Stimulated activated CD8-positive, alpha-beta memory T cell treated with anti-CD3 and anti-CD28 coated beads, Interleukin-7, amount 100 ng/mL, for 4 hours (primary cell): Measurements from ENCODE around the gene CEP85L.

Experiments
- DNase-seq, 2 donors: peaks; one replicate each; pipeline ENCODE4 v3.0.0-alpha.2; 2020; ENCODE audit warnings: low read depth in 2 of 2

CEP85L gene

GRCh38 chr6:118651282-118652050 lies at the start of gene CEP85L:
CEP85L (minus strand) TSS chr6:118651591; CDS start chr6:118651269, 322 bp downstream.
- DNase-seq = peak; percentile 78 to 90

- DNase-seq = no peak
Measured at GRCh38 chr6:118700531-118700930, 49.1 kb upstream of the CEP85L start.

- DNase-seq = no peak
Measured at GRCh38 chr6:118697554-118697953, 46.2 kb upstream of the CEP85L start.

DNA sequence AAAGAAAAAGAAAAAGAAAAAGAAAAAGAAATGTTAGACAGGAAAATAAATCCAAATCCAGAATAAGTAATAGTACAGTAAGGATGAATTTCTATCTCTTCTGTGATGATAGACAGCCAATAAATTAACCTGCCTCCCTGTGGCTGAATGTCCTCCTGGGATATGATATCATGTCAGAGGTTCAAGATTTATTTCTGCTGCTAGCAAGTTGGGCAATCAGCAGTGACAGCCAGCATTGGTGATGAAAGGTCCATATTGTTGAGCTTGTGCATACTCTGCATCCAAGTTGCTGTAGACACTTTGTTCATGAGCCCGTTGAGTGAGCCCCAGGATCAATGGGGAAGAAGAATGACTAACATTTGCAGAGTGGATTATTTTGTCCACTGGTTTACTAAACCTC lies 44.9 kb upstream of the CEP85L start:
- no peak for DNase-seq

- no peak for DNase-seq
Measured at GRCh38 chr6:118693562-118693961, 42.2 kb upstream of the CEP85L start.

DNA sequence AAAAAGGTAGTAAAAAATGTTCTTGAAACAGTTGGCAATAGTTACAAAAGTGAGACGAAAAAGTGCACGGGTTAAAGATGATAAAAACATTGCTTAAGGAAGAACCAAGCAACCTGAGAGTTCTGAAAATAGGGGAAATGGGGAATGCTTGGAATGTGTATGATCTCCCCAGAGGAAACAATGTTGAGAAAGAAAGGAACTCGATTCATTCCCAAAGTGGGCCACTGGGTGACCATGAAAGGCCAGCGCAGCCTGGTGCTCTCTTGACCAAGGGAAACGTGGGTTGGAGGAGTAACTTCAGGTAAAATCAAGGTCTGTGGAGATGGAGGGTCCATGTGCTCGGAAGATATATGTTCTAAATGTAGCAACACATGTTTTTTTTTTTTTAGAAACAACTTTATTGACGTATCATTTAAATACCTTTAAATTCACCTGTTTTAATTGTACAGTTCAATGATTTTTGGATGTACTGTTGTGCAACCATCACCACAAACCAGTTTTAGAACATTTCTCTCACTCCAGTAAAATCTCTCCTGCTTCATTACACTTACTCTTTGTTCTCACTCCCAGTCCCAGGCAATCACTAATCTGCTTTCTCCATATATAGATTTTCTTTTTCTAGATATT lies 34.5 kb upstream of the CEP85L start:
- no peak for DNase-seq

- no peak for DNase-seq
Measured at GRCh38 chr6:118683881-118684872, 32.8 kb upstream of the CEP85L start.

DNA sequence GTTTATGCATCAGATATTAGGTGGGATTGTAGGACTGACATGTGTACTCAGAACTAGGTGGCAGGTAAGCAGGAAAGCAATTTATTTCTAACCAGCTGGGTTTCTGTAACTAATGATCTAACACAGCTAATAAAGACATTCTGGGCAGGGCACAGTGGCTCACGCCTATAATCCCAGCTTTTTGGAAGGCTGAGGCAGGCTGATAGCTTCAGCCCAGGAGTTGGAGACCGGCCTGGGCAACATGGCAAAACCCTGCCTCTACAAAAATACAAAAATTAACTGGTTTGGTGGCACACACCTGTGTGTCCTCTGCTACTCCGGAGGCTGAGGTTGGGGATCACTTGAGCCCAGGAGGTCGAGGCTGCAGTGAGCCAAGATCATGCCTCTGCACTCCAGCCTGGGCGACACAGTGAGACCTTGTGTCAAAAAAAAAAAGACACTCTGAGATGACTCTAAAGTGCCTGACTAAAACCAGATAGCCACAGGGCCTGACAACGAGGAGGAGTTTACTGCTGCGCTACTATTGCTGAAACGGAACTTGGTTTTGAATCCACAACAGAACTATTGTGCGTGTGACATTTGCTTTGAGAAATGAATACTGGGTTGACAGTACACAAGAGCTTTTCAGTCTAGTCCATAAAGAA lies 29.2 kb upstream of the CEP85L start:
- DNase-seq = no peak

- no peak for DNase-seq
Measured at GRCh38 chr6:118679327-118679901, 28.0 kb upstream of the CEP85L start.

- no peak for DNase-seq
Measured at GRCh38 chr6:118678866-118679265, 27.5 kb upstream of the CEP85L start.

- no peak for DNase-seq
Measured at GRCh38 chr6:118677193-118677592, 25.8 kb upstream of the CEP85L start.

DNA sequence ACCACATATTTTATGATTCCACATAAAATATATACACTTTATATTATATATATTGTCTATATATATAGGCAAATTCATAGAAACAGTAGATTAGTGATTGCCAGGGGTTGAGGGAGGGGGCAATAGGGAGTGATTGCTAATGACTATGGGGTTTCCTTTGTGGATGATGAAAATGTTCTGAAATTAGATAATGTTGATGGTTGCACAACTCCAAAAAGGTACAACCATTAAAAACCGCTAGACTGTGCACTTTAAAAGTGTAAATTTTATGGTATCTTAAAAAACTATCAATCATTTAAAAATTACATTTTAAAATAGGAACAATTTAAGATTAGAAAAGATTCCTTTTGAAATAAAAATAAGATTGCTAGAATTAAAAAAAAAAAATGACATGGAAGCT lies 23.8 kb upstream of the CEP85L start:
- no peak for DNase-seq

DNA sequence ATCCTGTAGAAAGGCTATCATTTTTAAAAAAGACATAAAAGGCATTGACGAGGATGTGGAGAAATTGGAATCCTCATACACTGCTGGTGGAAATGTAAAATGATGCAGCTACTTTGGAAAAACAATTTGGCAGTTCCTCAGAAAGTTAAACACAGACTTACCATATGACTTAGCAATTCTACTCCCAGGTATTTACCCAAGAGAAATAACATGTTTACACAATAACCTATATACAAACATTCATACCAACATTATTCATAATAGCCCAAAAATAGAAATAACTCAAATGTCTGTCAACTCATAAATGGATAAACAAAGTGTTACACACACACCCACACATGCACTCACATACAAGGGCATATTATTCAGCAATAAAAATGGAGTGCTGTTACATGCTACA lies 23.4 kb upstream of the CEP85L start:
- DNase-seq = no peak

GRCh38 chr6:118672678-118673077 lies 21.3 kb upstream of the CEP85L start:
- DNase-seq = no peak

DNA sequence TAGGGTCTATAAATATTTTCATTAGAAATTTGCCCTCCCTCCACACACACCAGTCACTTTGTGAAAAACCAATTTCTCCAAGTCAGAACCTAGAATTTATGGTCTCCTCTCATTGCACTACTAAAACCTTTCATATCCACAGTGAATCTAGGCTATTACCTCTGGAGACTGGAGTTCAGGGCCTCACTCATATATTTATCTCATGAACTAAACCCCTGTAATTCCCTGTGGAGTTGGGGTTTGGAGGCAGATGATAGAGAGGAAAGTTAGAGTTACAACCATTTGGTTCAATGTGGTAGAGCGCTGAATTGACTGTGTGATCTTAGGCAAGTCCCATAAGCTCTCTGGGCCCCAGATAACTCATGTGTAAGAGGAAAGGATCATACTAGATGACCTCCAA lies 18.2 kb upstream of the CEP85L start:
- DNase-seq = no peak

DNA sequence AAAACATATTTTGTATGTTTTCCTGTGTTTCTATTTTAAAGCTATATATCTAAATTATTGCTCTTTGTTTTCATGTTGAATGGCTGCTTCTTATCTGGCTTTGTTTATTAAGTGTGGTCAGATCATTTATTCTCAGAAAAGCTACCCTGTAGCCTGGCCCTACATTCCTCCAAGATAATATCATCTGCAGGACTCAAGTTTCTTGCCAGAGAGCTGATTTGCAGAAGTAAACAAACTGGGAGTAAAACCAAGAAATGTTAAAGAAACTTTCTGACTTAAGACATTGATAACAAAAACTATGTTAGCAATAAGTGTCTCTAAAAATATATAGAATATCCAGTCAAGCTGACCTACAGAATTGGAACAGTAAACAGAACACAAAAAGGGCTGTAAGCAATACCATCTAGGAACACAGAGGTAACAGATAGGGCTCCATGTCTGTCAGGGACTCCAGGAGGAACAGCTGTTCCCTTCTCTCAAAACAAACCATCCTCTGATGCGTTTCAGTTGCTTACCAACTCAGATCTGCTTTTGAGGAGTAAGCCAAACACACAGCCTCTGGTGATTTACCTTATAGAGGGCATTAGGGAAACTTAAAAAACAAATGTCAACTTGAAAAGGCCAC lies 17.5 kb upstream of the CEP85L start:
- no peak for DNase-seq

DNA sequence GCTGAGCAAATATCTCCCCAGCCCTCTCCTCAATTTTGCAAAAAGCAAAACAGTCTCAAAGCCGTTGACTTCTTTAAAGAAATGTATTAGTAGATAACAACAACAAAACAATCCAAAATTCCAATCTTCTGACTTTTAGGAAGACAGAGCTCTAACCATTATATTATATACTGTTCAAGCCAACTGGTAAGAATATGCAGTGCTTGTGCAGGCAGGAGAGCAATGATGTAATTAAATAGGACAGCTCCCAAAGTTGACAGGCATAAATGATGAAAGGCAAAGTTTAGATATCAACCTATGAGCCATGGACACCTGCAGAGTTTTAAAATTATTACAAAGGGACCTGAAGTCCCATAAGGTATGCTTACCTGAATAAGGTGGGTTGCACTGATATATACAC lies 16.6 kb upstream of the CEP85L start:
- no peak for DNase-seq

GRCh38 chr6:118665011-118665410 lies 13.6 kb upstream of the CEP85L start:
- no peak for DNase-seq

- DNase-seq = no peak
Measured at GRCh38 chr6:118663993-118664985, 12.9 kb upstream of the CEP85L start.

DNA sequence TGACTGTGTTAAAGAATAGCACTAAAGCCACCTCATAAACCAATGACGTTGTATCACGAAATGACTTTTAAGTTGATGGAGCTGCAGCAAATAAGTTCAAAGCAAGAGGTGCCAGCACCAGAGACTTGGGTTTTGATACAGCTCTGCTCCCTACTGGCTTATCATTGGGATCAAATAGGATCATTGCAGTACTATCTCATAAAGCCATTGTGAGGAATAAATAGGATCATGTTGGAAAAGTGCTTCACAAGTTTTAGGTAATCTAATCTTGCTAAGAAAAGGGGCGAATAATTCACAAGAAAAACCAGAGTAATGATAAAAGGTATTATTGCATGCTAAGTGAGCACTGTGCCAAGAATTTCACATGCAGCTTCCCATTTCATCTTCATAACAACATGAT lies 10.4 kb upstream of the CEP85L start:
- DNase-seq = no peak
